IPS-18c (cell line): ENCODE data around the gene CACNG4.

Source experiments
- H3K4me3 ChIP-seq: 2 replicates; pipeline ENCODE4 v1.7.0; 2013; ENCODE audit warnings: low read depth, mild to moderate bottlenecking, low read length, moderate library complexity; ENCODE audit not compliant: insufficient read depth
- H3K9me3 ChIP-seq: one replicate; pipeline ENCODE4 v1.6.1; 2013; ENCODE audit warnings: mild to moderate bottlenecking, low read length, moderate library complexity; ENCODE audit not compliant: control insufficient read depth, insufficient read depth

CACNG4 gene

DNA sequence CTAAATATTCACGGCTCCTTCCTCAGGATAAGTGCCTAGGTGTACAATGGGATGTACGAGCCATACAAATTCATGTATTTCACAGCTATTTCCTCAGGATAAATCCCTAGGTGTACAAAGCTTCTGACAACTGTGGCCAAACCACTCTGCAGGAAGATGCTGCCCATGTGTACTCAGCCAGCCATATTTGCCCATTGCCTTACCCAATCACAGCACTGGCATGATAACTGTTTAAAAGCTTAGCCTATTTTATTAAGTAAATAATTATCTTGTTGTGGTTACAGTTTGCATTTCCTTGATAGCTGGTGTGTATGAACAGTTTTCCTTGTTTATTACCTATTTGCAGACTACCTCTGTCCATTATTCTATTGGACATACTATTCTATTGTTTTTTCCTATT is 115.0 kb downstream of the CACNG4 start:
- Histone ChIP-seq H3K4me3 (no peak overlapping the region), H3K9me3 (no peaks in the 10 kb centered on the region)

DNA sequence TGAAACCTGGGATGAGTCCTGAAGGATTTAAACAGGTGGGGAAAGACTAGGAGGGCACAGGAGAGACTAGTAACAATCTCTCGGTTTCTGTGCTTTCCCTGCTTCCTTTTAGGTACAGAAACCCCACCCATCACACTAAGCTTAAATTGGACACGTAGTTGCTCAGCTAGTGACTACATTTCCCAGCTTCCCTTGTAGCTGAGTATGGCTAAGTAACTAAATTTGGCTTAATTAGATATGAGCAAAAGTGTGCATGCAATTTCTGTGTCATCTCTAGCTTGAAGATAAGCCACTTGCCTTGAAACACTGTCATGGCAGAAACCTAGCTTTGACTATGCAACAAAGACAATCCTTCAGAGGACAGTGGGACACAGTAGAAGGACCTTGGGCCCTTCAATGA is 116.3 kb downstream of the CACNG4 start:
- no peak overlapping the region for H3K4me3 ChIP-seq
- H3K9me3 ChIP-seq = no peaks in the 10 kb centered on the region

DNA sequence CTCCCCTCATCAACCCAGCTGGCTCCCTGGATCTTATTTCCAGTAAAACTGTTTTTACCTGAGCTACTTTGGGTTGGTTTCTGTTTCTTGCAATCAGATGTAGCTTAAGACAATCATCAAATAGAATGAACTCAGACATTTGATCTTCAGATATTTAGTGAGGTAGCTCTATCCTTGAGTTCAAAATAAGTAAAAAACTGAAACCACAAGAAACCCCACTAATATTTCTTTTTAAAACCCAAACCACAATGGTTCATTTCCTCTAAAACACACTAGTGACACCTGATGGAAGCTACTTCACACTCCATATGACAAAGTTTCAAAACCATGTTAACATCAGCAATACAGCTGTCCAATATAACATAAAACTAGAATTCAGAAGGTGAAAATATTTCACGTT is 117.6 kb downstream of the CACNG4 start:
- Histone ChIP-seq H3K4me3 (no peak overlapping the region), H3K9me3 (no peaks in the 10 kb centered on the region)
